B cell (primary cell): ENCODE measurements around the gene TIMMDC1.

Experiments used
- CTCF ChIP-seq: fragments of 200-600 bp; IDR thresholded peaks from one replicate; pipeline ENCODE4 v1.8.0; 2022; ENCODE audit warnings: antibody characterized with exemption, mild to moderate bottlenecking
- EZH2 ChIP-seq: IDR thresholded peaks from 2 replicates; pipeline ENCODE4 v1.6.1; 2012; ENCODE audit warnings: borderline replicate concordance, low read depth, mild to moderate bottlenecking, moderate library complexity, low read length; ENCODE audit not compliant: insufficient read depth, poor library complexity, severe bottlenecking

- TF ChIP-seq CTCF: no peak
- TF ChIP-seq EZH2: no peak
Measured at GRCh38 chr3:119500901-119501300, 2.6 kb downstream of the TIMMDC1 start.
